ENCODE measurements around the gene COL4A2. TPM values are rescaled to one million over a fixed set of nuclear protein-coding genes. Genes with fewer than 3 reads are reported as not detected.

Gene COL4A2
- total RNA-seq, 4 donors from 2014 or later: 56.6 to 139 (median 89.1) TPM

GRCh38 chr13:110516500-110516899 is 209.4 kb downstream of the COL4A2 start:
- no peak overlapping the region for H3K4me3 ChIP-seq
- no peak overlapping the region for H3K27ac ChIP-seq
- H3K27me3 ChIP-seq: no peaks in the 10 kb centered on the region
- H3K9me3 ChIP-seq: no peaks in the 10 kb centered on the region
- H3K4me1 ChIP-seq: peaks cover 0 to 45% (median 7%) of the 10 kb centered on the region in 4 donors
- TF ChIP-seq POLR2A (IDR thresholded peaks at IDR 0.05) (no peak), CTCF (IDR thresholded peaks at IDR 0.05) (no peak)
- H3K36me3 ChIP-seq: peaks cover 0 to 44% (median 0%) of the 10 kb centered on the region in 3 donors
- no peak for DNase-seq

- H3K36me3 ChIP-seq: peaks cover 0 to 35% (median 0%) of the 10 kb centered on the region in 3 donors
- H3K9me3 ChIP-seq: no peaks in the 10 kb centered on the region
These were observed 210.6 kb downstream of the COL4A2 start for GRCh38 chr13:110517505-110518225.

GRCh38 chr13:110518226-110518525 is 211.1 kb downstream of the COL4A2 start:
- peaks cover 0 to 60% (median 8%) of the 10 kb centered on the region in 4 donors for H3K4me1 ChIP-seq
- no peaks in the 10 kb centered on the region for H3K9me3 ChIP-seq
- H3K27ac ChIP-seq: peak overlapping the region in 3 of 4 donors; percentile 50 to 81 (median 80)
- no peak overlapping the region for H3K4me3 ChIP-seq
- H3K27me3 ChIP-seq: no peaks in the 10 kb centered on the region
- no peak for TF ChIP-seq CTCF (IDR thresholded peaks at IDR 0.05)
- no peak for TF ChIP-seq POLR2A (IDR thresholded peaks at IDR 0.05)
- H3K36me3 ChIP-seq: peaks cover 0 to 35% (median 0%) of the 10 kb centered on the region in 3 donors
- no peak for DNase-seq

More at GRCh38 chr13:110517505-110518225, 210.6 kb downstream of the COL4A2 start:
- Histone ChIP-seq H3K27me3 (no peaks in the 10 kb centered on the region), H3K27ac (peak overlapping the region in 3 of 4 donors; percentile 50 to 81 (median 80)), H3K4me3 (no peak overlapping the region), H3K4me1 (peaks cover 0 to 56% (median 8%) of the 10 kb centered on the region in 4 donors)
- DNase-seq: peak in 2 of 3 donors; percentile 69 to 87
- TF ChIP-seq POLR2A (IDR thresholded peaks at IDR 0.05): peak in 1 of 2 donors; percentile 17
- no peak for TF ChIP-seq CTCF (IDR thresholded peaks at IDR 0.05)

GRCh38 chr13:110518571-110518970 is 211.5 kb downstream of the COL4A2 start:
- peak in 2 of 3 donors; percentile 63 to 75 for DNase-seq
- no peak for TF ChIP-seq CTCF (IDR thresholded peaks at IDR 0.05)
- no peak for TF ChIP-seq POLR2A (IDR thresholded peaks at IDR 0.05)
- H3K4me1 ChIP-seq: peaks cover 0 to 64% (median 8%) of the 10 kb centered on the region in 4 donors
- peak overlapping the region in 3 of 4 donors; percentile 50 to 81 (median 80) for H3K27ac ChIP-seq
- no peaks in the 10 kb centered on the region for H3K27me3 ChIP-seq
- H3K4me3 ChIP-seq: no peak overlapping the region
- H3K9me3 ChIP-seq: no peaks in the 10 kb centered on the region
- H3K36me3 ChIP-seq: peaks cover 0 to 38% (median 0%) of the 10 kb centered on the region in 3 donors

DNA sequence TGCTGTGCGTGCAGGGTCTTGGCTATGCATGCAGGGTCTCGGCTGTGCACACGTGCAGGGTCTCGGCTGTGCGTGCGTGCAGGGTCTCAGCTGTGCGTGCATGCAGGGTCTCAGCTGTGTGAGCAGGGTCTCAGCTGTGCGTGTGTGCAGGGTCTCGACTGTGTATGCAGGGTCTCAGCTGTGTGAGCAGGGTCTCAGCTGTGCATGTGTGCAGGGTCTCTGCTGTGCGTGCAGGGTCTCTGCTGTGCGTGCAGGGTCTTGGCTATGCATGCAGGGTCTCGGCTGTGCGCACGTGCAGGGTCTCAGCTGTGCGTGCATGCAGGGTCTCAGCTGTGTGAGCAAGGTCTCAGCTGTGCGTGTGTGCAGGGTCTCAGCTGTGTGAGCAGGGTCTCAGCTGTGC is 212.0 kb downstream of the COL4A2 start:
- Histone ChIP-seq H3K27ac (peak overlapping the region in 1 of 4 donors; percentile 80), H3K4me1 (peaks cover 0 to 69% (median 10%) of the 10 kb centered on the region in 4 donors), H3K4me3 (no peak overlapping the region), H3K9me3 (no peaks in the 10 kb centered on the region), H3K36me3 (peaks cover 0 to 38% (median 0%) of the 10 kb centered on the region in 3 donors), H3K27me3 (no peaks in the 10 kb centered on the region)
- TF ChIP-seq POLR2A (IDR thresholded peaks at IDR 0.05) (no peak), CTCF (IDR thresholded peaks at IDR 0.05) (no peak)
- DNase-seq: no peak
